Measurements from ENCODE around the gene KPTN.

Gene KPTN

DNA sequence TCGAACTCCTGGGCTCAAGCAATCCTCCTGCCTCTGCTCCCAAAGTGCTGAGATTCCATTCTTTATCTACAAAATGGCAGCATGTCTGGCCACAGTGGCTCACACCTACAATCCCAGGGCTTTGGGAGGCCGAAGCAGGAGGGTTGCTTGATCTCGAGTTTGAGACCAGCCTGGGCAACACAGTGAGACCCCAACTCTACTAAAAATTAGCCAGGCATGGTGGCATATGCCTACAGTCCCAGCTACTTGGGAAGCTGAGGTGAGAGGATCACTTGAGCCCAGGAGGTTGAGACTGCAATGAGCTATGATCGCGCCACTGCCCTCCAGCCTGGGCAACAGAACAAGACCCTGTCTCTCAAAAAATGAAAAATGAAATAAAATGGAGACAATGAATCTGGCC, 24.7 kb upstream of the KPTN start:
- no peak for DNase-seq

DNA sequence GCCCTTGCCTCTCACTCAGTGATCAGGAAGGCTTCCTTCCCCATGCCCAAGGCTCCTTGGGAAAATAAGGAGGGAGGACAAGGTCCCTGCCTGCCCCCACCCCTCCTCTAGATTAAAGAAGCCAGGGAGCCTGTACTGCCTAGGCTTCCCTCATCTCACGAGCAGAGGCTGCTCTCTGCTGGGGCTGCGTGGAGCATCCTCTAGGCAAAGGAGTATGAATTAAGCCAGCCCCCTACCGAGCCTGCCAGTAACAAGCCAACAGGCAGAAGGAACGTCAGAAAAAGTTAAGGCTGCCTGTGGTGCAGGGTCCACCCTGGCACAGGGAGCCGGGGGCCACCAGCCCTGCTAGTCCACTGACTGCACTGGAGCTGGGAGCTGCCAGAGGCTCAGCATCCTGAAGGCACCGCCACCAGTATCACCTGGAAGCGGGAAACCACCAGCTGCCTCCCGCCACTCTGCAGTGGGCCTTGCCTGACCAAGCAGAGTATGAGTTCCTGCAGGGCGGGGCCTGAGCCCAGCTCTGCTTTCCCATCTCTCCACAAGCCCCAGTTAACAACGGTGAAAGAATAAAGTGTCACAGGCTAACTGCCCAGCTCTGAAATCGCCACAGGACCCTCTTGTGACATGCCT, 24.0 kb upstream of the KPTN start:
- no peak for DNase-seq

DNA sequence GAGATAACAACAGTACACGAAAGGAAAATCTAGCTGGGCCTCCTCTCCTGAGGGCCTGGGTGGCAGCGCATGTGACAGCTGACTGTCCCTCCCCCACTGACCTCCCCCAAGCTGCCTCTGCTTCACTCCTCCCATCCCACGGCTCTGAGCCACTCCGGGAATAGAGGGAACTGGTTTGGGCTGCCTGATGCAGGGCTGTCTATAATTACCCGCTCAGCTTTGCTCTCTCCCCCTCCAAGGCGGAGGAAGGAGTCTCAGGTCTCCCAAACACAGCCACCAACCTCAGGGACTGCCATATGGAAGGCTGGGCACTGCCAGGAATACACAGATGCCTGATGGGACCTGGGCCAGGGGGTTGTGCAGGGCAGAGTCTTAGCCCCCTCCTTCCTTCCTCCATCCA, 23.0 kb upstream of the KPTN start:
- no peak for DNase-seq

DNA sequence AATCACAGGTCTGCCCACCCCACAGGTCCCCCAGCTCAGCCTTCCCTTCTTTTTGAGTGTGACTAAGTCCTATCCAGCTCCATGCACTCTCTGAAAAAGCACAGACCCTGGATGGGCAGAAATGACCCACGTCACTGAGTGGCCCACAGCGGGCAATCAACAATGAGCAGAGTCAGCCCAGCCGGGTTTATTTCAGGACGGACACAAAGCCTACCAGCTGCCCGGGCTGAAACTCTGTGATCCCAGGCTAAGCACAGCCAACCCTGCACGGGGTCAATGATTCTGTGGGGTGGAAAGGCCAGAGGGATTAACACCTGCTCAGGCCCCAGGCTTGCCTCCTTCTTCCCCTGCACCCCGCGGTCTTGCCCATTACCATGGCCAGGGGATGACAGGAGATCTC, 22.4 kb upstream of the KPTN start:
- DNase-seq: no peak

DNA sequence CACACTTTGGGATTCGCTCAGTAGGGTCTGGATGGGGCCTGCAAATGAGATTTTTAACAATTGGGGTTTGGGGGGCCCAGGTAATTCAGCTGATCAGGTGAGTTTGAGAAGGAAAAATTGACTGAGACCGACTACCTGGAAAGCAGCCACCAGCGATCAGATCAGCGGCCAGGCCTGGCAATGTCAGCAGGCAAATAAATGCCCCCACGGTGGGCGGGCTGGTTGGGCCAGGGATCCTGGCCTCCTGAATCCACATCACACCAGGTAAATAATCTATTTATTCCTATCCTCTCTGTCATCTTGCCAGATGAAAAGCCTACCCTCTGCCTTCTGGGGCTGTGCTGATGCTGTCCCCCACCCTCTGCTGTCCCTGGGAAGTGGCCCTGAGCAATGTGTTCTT, 21.5 kb upstream of the KPTN start:
- no peak for DNase-seq

DNA sequence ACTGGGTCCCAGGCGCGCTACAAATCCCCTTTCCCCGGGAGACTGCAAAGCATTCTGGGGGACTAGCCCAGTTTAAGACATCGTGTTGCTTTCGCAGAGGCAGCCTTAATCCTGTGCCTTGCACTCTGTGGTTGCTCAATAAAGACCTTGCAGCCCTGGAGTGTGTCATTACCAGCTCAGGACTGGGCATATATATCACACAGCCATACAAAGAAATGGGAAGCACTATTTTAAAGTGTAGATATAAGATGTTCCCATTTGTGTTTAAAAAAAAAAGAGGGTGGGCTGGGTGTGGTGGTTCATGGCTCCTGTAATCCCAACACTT, 19.8 kb upstream of the KPTN start:
- DNase-seq: no peak

DNA sequence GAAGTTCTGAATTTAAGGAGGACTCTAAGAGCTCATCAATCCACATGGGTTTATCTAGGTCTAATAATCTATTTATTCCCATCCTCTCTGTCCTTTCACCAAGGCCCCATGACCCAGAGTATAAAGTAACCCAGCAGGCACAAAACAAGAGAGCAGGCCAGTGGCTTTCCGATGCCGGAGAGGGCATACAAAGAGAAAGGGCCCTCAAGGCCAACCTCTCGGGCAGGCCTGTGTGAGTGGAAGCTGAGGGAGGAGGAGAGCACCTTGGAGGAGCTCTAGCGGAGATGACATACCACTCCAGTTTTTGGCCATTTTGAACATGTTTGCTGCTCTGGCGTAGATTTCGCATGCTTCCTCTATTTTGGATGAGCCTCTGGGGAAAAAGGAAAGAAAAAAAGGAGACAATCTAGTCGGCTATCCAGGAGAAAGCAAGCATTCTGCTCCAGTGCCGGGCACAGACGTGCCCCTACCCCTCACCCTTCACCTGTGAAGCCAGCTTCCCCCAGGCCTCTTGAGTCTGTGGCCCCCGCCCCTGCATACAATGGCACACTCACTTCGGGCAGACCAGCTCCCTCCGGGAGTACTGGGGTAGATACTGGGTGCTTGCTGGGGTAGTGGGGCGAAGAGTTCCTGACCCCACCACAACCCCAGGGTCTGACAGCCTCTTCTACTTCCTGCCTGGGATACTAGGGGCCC, 19.3 kb upstream of the KPTN start:
- no peak for DNase-seq

DNA sequence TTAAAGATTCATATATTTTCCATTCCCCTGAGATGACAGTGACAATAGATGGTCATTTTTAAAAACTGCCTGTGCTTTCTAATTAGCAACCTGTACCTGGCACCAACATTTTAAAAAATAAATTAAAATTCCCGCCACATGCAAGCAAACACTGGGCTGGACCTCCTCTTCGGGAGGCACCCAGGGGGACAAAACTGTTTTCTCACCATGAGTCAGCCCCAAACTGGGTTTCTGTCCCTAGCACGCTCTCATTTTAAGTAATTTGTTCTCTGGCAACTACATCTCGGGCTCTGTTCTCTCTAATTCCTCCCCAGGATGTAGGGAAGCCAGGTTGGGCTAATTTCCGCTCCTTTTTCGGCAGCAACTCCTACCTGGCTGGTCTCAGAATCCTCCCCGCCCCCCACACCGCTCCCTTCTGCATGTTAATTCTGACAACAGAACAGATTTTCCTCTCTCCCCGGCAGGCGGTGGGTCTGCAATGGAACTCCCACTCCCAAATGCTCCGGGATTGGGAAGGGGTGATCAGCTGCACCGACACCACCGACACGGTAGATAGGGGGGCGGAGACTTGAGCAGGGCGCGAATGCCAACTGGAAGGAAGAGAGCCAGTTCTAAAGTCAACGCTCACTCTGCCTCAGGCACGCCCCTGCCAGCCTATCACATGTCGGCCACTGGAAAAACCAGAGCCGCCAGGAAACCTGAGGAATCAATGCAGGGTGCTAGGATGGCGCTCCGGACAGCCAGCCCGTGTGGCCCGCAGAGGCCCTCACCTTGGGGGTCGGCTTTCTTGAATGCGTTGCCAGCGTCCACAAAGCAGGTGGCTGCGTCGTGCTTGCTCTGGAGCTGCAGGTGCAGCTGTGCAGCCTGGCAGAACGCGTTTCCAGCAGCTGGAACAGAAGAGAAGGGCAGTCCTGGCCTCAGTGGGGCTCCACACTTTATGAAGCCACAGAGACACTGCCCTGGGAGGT, 16.1 kb upstream of the KPTN start:
- DNase-seq: no peak

DNA sequence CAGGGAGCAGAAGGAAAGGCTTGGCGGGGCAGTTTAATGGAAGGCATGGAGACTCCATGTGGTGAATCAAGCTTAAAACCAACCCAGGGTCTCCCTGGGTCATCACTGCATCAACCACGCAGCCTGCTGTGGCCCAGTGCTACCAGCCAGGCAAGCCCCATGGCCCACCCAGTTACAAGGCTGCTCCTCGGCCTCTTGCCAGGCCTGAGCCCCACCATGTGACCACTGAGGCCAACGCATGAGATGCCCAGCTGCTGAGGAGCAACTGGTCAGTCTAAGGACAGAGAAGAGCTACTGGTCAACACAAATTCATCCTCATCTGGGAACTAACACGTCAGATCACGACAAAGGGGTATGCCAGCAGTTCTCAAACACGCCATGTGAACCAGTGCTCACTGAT, 15.4 kb upstream of the KPTN start:
- DNase-seq: no peak

DNA sequence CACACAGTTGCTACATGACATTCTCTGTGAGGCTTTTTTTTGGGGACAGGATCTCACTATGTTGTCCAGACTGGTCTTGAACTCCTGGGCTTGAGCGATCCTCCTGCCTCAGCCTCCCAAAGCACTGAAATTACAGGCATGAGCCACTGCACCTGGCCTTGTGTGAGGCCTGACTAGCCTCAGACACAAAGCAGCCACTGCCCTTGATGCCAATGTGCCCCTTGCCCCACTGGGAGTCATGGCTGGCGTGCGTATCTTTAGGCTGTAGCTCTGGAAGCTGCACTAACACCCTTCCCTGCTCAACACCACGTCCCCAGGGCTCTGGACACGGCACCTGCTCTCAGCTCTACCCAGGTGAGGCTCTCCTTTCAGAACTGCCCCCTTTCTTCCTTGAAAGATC, 14.5 kb upstream of the KPTN start:
- no peak for DNase-seq

DNA sequence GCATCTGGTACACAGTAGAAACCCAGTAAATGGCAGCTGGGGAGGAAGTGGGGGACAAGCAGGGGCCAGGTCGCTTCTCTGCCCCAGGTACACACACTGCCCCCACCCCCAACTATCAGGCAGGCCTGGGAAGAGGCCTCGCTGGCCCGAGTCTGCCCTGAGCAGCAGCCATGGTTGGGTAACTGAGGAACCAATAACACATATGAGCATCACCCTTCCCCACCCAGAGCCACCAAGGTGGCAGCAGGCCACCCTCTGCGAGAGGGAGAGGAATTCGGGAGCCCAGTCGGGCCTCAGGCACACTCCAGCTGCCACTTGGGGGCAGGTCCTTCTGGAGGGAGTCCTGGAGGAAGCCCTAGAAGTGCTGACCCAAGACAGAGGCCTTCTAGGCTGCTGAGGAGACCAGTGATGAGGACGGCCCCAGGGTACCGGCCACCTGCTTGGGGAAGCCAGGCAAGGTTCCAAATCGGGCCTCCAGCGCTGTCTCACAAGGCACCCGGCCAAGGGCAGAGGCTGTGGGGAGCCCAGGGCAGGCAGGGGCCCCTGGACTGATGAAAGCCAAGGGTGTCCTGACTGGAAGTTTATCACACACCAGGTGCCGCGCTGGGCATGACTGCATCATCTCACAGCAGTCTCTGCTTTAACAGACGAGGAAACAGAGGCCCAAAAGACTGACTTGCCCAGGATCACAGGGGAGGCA, 14.0 kb upstream of the KPTN start:
- DNase-seq: no peak

DNA sequence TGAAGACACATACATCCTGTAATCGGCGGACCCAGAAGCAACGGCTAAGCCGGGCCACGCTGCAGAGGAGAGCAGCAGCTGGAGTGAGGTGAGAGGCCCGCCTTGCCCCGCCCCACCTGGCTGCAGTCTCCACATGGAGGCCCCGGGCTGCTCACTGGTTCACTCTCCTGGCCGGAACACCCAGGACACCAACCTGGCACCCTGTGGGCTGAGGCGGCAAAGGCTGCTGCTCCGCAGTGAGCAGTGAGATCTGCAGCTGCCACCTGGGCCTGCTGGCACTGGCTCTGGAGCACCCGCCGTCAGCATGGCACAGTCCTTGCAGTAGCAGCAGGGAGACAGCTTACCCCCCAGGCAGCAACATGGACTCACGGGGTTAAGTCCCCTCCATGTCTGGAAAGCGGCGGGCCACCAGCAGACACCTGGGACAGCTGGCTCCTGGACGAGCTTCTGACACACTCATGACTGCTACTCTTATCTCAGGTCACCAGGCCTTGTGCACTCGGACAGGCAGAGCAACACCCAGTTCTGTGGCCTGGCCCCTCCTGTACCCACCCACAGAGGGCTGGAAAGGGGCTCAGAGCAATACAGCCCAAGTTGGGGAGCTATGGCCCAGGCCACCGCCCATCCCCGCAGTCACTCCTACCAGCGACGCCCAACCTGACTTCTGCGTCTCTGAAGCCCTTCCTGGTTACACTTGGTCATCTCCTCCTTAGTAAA, 13.2 kb upstream of the KPTN start:
- no peak for DNase-seq

DNA sequence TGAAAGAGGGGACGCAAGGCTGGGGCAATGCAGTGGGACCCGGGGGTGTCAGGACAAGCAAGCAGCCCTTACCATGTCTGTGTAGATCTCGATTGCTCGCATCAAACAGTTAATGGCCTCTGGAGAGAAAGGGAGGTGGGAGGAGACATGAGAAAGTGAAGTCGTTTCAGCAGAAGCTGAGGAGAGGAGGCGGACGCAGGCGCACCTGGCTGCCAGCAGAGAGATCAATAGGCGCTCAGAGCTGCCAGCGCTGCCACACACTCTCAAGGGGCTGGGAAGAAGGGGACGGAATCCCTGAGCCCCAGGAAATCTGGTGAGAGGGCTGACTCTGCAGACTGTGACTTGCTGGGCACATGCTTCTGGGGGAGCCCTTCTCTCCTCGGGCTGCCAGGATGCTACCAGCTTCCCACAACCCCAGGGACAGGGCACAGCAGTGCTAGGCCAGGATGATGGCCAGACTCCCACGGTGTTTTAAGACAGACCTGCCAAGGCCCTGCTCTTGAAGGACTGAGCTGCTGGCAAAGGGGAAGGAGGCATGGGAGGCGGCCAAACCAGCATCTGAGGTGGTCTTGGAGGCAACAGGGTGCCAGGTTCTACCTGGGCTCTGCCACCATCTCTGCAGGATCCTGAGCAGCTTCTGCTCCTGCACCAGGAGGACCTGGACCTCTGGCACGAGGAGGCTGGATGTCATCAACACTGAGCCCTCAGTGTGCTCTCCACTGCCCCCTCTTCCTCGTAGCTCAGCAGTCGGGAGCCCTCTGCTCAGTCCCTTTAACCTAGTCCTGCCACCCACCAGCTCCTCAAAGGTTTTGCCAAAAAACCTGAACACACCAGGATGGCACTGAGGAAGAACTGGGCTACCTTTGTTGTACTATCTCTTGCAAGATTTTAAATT, 11.7 kb upstream of the KPTN start:
- no peak for DNase-seq

DNA sequence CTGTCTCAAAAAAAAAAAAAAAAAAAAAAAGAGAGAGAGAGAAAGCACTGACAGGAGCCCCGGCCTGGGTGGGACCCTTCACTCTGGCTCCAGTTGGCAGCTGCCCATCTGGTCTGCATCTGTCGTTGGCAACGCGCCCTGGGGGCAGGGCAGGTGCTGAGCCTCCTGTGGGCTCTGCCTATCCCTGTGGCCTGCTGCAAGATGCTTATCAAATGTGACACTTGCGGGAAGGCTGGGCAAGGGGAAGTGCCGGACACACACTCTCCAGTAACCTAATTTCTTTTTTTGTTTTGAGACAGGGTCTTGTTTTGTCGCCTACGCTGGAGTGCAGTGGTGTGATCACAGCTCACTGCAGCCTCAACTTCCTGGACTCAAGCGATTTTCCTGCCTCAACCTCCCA, 10.7 kb upstream of the KPTN start:
- no peak for DNase-seq

DNA sequence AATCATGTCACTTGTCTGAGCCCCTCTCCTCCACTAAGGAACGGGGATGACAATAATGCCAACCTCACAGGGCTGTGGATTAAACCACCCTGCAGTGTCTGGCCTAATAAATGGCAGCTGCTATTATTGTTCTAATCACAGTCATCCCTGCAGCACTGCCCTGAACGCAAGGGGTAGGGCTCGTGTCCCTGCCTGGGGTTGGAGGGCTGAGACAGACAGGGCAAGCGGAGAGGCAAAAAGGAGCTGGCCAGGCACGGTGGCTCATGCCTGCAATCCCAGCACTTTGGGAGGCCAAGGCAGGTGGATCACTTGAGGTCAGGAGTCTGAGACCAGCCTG, 10.2 kb upstream of the KPTN start:
- no peak for DNase-seq

DNA sequence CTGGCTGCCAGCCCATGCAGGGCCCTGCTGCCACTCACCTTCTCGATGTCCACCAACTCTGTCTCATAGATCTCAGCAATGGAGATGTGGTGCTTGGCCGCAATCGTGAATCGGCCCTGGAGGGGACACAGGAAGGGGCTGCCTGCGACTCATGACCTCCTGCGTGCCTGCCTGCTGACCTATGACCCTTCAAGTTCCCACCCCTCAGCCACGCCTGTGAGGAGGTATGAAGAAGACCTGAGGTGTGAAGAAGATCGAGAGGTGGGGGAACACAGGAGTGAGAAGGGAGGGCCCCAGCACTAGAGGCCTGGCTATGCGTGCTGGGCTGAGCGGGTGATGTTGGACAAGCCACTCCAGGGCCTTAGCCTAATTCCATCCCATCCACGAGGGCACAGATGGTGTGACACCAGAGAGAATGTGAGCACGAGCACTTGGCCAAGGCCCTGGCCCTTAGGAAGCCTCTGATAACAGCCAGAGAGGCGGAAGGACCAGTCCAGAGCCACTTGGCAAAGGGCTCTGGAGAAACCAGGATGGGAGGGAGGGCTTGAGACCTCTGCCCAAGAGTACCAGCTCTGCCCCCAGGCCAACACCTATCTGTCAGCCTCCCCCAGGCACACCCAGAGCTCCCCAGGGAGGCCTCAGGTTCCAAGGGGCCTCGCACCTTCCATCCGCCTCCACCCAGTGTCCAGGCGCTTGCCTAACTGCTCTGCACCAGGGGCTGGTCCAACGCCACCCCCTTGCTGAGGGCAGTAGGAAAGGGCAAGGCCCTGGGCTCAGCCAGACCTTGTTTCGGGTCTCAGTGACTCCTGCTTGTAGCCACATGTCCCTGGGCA, 9.6 kb upstream of the KPTN start:
- DNase-seq: no peak

DNA sequence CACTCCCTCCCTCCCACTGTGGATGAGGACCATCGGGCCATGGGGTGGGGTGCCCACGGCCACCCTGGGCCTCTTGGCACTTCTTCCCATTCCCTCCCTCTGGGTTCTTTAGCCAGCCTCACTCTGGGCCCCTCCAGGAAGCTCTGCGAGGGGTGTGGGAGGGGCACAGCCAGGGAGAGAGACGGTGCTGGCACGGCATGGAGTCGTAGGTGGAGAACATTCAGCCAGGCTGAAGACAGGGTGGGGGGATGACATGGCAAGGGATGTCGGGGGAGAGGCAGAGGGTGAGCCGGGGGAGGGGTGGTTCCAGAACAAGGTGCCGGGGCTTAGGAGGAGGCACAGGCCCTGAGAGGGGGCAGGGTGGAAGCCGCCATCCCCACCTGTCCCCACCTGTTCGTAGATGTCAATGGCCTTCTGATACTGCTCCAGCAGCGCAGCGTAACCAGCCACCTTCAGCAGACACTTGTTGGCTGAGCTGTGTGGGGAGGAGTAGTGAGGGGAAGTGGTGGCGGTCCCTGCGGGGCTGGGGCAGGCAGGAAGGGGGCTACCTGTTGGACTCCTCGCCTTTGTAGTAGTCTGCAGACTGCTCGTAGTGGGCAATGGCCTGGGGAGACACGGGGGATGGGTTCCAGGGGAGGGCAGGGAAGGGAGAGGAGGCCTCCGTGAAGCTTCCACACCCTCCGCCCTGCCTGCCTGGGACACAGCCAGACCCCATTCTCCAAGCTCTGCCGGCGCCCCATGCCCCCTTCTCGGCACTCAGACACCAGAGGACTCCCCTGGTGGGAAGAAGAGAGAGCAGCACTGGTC, 8.8 kb upstream of the KPTN start:
- DNase-seq: no peak

DNA sequence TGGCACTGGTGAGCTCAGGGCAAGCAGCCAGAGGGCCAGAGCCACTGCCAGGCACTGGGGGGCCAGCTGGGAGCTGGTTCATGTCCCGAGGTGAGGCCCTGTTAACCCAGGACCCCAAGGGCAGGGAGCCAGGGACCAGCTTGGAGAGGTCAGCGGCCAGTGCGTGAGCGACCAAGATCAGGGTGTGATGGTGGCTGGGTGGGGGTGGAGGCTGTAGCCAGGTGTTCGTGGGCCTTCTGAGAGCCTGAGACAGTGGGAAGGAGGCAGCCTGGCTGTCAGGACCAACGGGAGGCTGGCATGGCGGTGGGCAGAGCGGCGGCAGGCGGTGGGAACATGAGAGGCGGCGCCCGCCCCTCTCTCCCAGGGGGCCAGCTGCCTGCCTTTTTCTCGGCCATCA, 8.1 kb upstream of the KPTN start:
- no peak for DNase-seq

DNA sequence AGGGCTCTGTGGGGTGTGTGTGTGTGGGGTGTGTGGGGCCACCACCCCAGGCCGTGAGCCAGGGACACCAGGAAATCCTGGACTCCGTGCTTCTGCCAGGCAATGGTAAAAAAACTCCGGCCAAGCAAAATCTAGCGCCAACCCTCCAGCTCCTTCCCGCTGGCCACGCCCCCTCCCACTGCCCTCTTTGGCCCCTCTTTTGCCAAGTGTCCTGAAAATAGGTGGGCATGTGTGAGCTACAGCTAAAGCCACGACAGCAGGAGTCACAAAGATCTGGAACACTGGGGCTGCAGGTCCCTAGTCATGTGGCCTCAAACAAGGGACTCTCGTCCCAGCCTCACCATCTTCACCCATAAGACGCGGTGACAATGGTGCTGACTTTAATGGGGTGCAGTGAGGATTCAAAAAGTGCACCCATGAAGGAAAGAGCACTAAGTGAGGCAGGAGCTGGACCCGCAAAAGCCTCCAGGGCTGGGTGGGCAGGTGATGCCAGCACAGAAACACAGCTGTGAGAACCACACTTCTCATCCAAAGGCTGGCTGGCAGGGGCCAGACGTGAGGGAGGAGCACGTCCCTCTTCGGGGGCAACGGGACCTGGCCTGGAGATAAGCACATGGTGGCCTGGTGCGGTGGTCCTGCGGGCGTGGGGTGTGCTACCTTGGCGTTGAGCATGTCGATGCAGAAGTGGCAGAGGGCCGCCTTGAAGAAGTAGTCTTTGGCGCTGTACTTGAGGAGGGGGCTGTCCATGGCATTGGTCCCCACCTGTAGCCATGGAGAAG, 7.5 kb upstream of the KPTN start:
- DNase-seq: no peak

Measured in AML-193 (cell line).